Stimulated activated CD8-positive, alpha-beta memory T cell treated with anti-CD3 and anti-CD28 coated beads, Interleukin-4, amount 100 ng/mL, for 1 hour (primary cell): ENCODE measurements around the gene EVX1.

ENCODE experiments used
- DNase-seq, 2 donors: peaks; one replicate each; pipeline ENCODE4 v3.0.0-alpha.2; 2020; ENCODE audit warnings: low read depth in 2 of 2, low spot score in 1 of 2

Gene EVX1

GRCh38 chr7:27249724-27250556 is 7.3 kb downstream of the EVX1 start:
- DNase-seq = no peak

- DNase-seq = no peak
Observed at GRCh38 chr7:27250557-27251070, 8.0 kb downstream of the EVX1 start.

- no peak for DNase-seq
Observed at GRCh38 chr7:27251136-27251651, 8.6 kb downstream of the EVX1 start.

GRCh38 chr7:27251652-27252590 is 9.3 kb downstream of the EVX1 start:
- no peak for DNase-seq

- no peak for DNase-seq
Observed at GRCh38 chr7:27254625-27255024, 12.0 kb downstream of the EVX1 start.

GRCh38 chr7:27260211-27260610 is 17.6 kb downstream of the EVX1 start:
- no peak for DNase-seq

- no peak for DNase-seq
Observed at GRCh38 chr7:27262121-27262520, 19.5 kb downstream of the EVX1 start.

GRCh38 chr7:27263781-27264180 is 21.2 kb downstream of the EVX1 start:
- no peak for DNase-seq

- no peak for DNase-seq
Observed at GRCh38 chr7:27269455-27269854, 26.9 kb downstream of the EVX1 start.

GRCh38 chr7:27271384-27271783 is 28.8 kb downstream of the EVX1 start:
- DNase-seq = no peak

GRCh38 chr7:27277628-27278027 is 35.0 kb downstream of the EVX1 start:
- DNase-seq = no peak

GRCh38 chr7:27283558-27283957 is 41.0 kb downstream of the EVX1 start:
- no peak for DNase-seq

GRCh38 chr7:27295236-27295635 is 52.6 kb downstream of the EVX1 start:
- DNase-seq = no peak

- DNase-seq = no peak
Observed at GRCh38 chr7:27297356-27297755, 54.8 kb downstream of the EVX1 start.
